DOHH2 (cell line): ENCODE results near the gene SIX3.

Experiments
- CTCF ChIP-seq: fragments of 200-600 bp; sonication (generic); IDR thresholded peaks from one replicate; pipeline ENCODE4 v1.5.1; 2014; ENCODE audit warnings: antibody characterized with exemption, mild to moderate bottlenecking, low read depth, low read length; ENCODE audit not compliant: poor library complexity, severe bottlenecking
- EZH2phosphoT487 ChIP-seq: fragments of 200-600 bp; sonication (generic); IDR thresholded peaks from 2 replicates; pipeline ENCODE4 v1.6.1; 2017; ENCODE audit warnings: borderline replicate concordance, mild to moderate bottlenecking, antibody characterized with exemption, low read length, moderate library complexity, mixed read lengths

GRCh38 chr2:44940049-44940494 lies 1.4 kb upstream of the SIX3 start:
- TF ChIP-seq CTCF: no peak
- no peak for TF ChIP-seq EZH2phosphoT487
